ENCODE measurements around the gene ATAD1.
"Not testable (repeated sequence)": the region's sequence is repeated elsewhere in the genome, so short reads cannot be mapped to it uniquely, and the experiment has no call there.

ATAD1 gene

GRCh38 chr10:87759551-87759950, 58.5 kb downstream of the ATAD1 start:
- no peak for DNase-seq (ENCODE audit: low read depth in 2 of 2, low spot score in 1 of 2)

GRCh38 chr10:87757685-87758084, 60.3 kb downstream of the ATAD1 start:
- no peak for DNase-seq (ENCODE audit: low read depth in 2 of 2, low spot score in 1 of 2)

GRCh38 chr10:87753995-87754866, 63.8 kb downstream of the ATAD1 start:
- DNase-seq (ENCODE audit: low read depth in 2 of 2, low spot score in 1 of 2): no peak

DNA sequence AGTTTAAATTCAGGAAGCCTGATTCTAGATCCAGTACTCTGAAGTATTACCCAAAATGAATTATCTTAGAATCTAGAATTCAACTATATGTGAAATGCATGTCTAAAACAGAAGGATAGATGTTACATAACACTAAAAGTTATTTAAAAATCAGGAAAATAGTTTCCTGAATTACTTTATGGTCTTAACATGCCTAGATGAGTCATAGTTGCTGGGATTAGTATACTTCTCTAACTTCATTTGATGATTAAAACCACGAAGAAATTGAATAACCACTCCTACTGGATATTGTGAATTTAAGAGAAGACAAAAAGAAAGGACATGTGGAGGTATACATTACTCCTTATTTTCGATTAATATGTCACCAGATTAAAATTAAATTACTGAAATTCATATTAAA, 65.5 kb downstream of the ATAD1 start:
- DNase-seq (ENCODE audit: low read depth in 2 of 2, low spot score in 1 of 2): no peak

DNA sequence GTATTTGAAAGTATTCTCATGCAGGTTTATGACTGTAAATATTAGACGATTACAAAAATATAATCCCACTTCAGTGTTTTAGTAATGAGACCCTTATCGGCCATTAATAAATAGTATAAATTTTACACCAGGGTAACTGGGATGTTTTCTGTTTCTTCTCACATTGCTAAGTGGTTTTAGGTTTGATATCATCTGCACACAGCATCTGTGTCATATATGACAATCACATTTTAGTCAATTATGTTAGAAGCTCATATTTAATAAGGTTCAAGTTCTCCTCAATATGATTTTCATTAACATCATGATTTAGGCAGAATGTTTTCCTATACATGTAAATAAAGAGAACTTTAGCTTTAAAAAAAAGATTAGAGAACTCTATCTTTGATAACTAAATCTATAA, 66.8 kb downstream of the ATAD1 start:
- DNase-seq (ENCODE audit: low read depth in 2 of 2, low spot score in 1 of 2): no peak

GRCh38 chr10:87750817-87751216, 67.2 kb downstream of the ATAD1 start:
- DNase-seq (ENCODE audit: low read depth in 2 of 2, low spot score in 1 of 2): no peak

DNA sequence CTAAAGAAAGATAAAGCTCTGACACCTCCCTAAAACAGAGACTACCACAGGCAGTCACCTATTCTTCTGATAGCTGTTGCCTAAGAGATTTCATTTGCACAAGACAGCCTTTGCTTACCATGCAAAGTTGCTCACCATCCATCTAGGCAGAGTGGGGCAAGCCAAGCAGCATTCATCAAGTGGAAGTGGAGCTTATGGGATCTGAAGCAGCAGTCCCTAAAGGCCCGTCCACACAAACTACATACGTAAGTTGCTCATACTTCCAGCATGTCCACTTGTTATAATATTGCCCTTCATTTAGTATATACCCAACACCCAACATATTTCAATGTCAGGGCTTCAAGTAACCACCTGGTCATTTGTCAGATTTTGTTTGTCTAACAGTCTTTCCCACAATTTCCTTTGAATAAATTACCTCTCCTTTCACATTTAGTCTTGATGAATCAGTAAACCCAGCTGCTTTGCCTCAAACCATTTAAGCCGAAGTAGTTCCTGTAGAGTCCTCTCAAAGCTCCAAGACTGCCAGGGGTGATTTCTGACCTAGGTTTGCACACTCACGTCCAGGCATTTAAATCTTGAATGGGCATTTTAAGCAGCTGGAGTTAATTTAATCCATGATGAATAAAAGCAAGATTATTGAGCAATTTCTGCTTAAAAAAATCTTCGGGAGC, 67.9 kb downstream of the ATAD1 start:
- DNase-seq (ENCODE audit: low read depth in 2 of 2, low spot score in 1 of 2): no peak

DNA sequence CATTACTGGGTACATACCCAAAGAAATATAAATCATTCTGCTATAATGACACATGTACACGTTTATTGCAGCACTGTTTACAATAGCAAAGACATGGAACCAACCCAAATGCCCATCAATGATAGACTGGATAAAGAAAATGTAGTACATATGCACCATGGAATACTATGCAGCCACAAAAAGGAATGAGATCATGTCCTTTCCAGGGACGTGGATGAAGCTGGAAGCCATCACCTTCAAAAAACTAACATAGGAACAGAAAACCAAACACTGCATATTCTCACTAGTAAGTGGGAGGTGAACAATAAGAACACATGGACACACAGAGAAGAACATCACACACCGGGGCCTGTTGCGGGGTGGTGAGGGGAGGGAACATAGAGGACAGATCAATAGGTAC, 69.8 kb downstream of the ATAD1 start:
- DNase-seq (ENCODE audit: low read depth in 2 of 2, low spot score in 1 of 2): not testable (repeated sequence)

GRCh38 chr10:87746911-87747310, 71.1 kb downstream of the ATAD1 start:
- no peak for DNase-seq (ENCODE audit: low read depth in 2 of 2, low spot score in 1 of 2)

DNA sequence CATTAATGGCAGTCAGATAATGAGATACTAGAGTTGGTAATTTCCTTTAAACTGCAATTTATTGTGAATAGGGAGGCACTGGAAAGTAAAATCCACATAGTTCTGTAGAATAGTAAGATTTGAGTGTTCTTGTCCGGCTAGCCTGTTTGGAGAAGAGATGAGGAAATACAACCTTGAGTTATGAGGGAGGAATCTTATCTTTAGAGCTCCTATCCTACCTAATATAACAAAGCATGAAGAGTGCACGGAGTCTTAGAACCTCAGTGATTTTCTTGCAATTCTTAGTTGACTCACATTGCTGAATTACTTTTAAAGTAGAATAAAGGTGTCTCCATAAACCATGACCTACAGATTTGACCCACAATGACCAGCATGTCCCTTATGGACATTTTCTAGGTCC, 73.4 kb downstream of the ATAD1 start:
- DNase-seq (ENCODE audit: low read depth in 2 of 2, low spot score in 1 of 2): no peak

DNA sequence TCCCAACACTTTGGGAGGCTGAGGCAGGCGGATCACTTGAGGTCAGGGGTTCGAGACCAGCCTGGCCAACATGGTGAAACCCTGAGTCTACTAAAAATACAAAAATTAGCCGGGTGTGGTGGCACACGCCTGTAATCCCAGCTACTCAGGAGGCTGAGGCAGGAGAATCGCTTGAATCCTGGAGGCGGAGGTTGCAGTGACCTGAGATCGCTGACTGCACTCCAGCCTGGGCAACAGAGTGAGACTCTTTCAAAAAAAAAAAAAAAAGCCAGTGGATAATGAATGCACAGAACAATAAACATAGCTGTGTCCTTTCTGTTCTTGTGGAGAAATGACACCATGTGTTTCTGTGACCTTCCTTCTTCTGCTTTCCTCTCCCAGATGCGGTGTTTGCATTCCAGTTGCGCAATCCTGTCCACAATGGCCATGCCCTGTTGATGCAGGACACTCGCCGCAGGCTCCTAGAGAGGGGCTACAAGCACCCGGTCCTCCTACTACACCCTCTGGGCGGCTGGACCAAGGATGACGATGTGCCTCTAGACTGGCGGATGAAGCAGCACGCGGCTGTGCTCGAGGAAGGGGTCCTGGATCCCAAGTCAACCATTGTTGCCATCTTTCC, 74.9 kb downstream of the ATAD1 start:
- DNase-seq (ENCODE audit: low read depth in 2 of 2, low spot score in 1 of 2): not testable (repeated sequence)

- DNase-seq (ENCODE audit: low read depth in 2 of 2, low spot score in 1 of 2): no peak
These were observed 77.8 kb downstream of the ATAD1 start for GRCh38 chr10:87740254-87740655.

GRCh38 chr10:87739703-87740102, 78.3 kb downstream of the ATAD1 start:
- DNase-seq (ENCODE audit: low read depth in 2 of 2, low spot score in 1 of 2): no peak

DNA sequence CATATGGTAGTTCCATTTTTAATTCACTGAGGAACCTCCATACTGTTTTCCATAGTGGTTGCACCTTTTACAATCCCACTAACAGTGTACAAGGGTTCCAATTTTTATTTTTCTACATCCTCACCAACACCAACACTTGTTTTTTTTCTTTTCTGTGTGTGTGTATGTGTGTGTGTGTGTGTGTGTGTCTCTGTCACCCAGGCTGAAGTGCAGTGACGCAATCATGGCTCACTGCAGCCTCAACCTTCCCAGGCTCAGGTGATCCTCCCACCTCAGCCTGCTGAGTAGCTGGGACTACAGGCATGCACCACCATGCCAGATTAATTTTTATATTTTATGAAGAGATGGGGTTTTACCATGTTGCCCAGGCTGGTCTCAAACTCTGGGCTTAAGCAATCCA, 79.8 kb downstream of the ATAD1 start:
- not testable (repeated sequence) for DNase-seq (ENCODE audit: low read depth in 2 of 2, low spot score in 1 of 2)

DNA sequence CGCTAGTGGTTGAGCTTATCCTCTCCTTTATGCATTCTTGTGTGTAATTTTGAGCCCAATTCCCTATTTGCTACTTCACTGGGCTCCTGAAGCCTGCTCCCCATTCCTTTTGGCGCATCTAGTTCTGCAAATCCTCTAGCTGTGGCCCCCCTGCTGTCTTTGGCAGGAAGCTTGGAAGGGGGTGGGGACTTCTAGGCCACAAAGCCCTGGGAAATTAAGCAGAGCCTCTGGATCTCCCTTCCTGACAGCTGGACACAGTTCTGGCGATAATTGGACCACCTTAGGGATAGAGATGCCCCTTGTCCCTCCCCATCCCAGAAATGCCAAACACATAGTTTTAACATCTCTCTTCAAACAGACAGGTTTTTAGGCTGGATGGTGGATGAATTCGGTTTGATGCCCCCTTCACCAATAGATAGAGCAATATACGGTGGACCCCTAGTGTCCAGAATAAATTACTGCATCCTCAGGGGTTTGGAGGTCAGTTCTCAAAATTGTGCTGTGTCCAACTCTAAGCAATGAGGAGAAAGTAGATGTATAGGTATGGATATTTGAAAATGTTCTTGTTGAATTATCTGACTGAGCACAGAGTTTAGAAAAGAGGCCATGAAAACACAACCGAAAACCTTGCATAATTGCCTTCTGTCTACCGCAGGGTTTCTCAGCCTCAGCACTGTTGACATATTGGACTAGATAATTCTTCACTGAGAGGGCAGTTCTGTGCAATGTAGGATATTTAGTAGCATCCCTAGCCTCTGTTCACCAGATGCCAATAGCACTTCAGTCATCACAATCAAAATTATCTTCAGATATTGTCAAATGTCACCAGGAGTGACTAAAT, 82.8 kb downstream of the ATAD1 start:
- DNase-seq (ENCODE audit: low read depth in 2 of 2, low spot score in 1 of 2): no peak

- no peak for DNase-seq (ENCODE audit: low read depth in 2 of 2, low spot score in 1 of 2)
These were observed 84.9 kb downstream of the ATAD1 start for GRCh38 chr10:87733081-87733480.

DNA sequence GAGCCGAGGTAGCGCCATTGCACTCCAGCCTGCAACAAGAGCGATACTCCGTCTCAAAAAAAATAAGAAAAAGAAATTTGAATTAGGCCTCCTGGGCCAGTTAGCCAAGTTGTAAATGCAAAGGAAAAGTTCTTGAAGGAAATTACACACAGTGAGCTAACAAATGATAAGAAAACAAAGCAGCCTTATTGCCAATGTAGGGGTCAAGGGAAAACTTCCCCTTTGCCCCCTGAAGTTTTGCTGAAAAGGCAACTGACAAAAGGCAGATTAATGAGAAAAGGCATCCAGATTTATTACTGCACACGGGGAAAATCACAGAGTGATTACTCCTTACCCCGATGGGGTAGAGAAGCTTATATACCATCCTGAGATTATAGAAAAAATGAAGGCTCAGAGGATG, 88.1 kb downstream of the ATAD1 start:
- no peak for DNase-seq (ENCODE audit: low read depth in 2 of 2, low spot score in 1 of 2)

GRCh38 chr10:87724789-87725188, 93.2 kb downstream of the ATAD1 start:
- no peak for DNase-seq (ENCODE audit: low read depth in 2 of 2, low spot score in 1 of 2)

GRCh38 chr10:87723500-87723899, 94.5 kb downstream of the ATAD1 start:
- no peak for DNase-seq (ENCODE audit: low read depth in 2 of 2, low spot score in 1 of 2)

DNA sequence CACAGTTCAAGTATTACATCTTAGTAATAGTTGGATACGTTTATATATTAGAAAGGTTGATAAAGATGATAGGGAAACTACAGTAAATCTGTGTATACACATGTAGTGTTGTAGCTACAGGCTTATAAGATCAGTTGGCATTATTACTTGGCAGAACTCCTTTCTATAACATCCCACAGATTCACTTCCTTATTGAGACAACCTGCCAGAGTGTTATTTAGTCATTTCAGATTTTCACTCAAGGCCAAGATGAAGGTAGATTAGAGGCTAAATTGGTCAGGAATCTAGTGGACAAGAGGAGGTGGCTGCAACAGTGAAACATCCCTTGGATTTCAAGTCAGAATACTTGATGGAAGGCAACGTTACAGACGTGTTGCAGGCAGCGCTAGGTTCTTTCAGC, 95.3 kb downstream of the ATAD1 start:
- no peak for DNase-seq (ENCODE audit: low read depth in 2 of 2, low spot score in 1 of 2)

- DNase-seq (ENCODE audit: low read depth in 2 of 2, low spot score in 1 of 2): no peak
These were observed 96.2 kb downstream of the ATAD1 start for GRCh38 chr10:87721781-87722180.
